K562 (cell line): ENCODE data around the gene GMEB1. TPM values are rescaled to one million over a fixed set of nuclear protein-coding genes. Genes with fewer than 3 reads are reported as not detected.

Source experiments
- CHCHD3 ChIP-seq: fragments of 250-450 bp; sonication (Bioruptor Pico); IDR thresholded peaks from 2 replicates; pipeline ENCODE4 v2.1.2; 2022; ENCODE audit warnings: mild to moderate bottlenecking
- DEAF1 ChIP-seq: fragments of 450-650 bp; formaldehyde crosslinking; IDR thresholded peaks from 2 replicates; pipeline ENCODE4 v1.4.0; 2020; ENCODE audit warnings: mild to moderate bottlenecking, moderate library complexity
- HMGN3 ChIP-seq: IDR thresholded peaks from 2 replicates; pipeline ENCODE4 v1.6.1; 2011; ENCODE audit warnings: borderline replicate concordance, low read depth, mild to moderate bottlenecking, mixed read lengths, low read length; ENCODE audit not compliant: insufficient read length; ENCODE audit errors: extremely low read depth
- MBD1 ChIP-seq: fragments of 250-450 bp; sonication (Bioruptor Pico); IDR thresholded peaks from 2 replicates; pipeline ENCODE4 v1.8.0; 2022; ENCODE audit warnings: inconsistent platforms
- NFE2L1 ChIP-seq: fragments of 450-650 bp; IDR thresholded peaks from 2 replicates; pipeline ENCODE4 v1.6.1; 2016; ENCODE audit warnings: missing genetic modification characterization, low read depth, mild to moderate bottlenecking, missing compliant biosample characterization, moderate library complexity, borderline replicate concordance
- RB1 ChIP-seq: fragments of 450-650 bp; IDR thresholded peaks from 2 replicates; pipeline ENCODE4 v1.6.1; 2017; ENCODE audit warnings: low read depth, mild to moderate bottlenecking
- SLC30A9 ChIP-seq: fragments of 250-450 bp; sonication (Bioruptor Pico); IDR thresholded peaks from 2 replicates; pipeline ENCODE4 v1.8.0; 2022; ENCODE audit warnings: mild to moderate bottlenecking, moderate library complexity
- THRAP3 ChIP-seq: fragments of 450-650 bp; IDR thresholded peaks from 2 replicates; pipeline ENCODE4 v1.6.1; 2016; ENCODE audit warnings: mild to moderate bottlenecking, inconsistent platforms, borderline replicate concordance
- ZBTB40 ChIP-seq, 2 experiments: fragments of 450-650 bp in 1 of 2; sonication (generic) in 1 of 2; formaldehyde crosslinking in 1 of 2; IDR thresholded peaks; 2 replicates each; pipeline versions ENCODE4 v1.7.1 to v1.9.0; 2016 to 2022; ENCODE audit warnings: inconsistent platforms in 1 of 2, mild to moderate bottlenecking in 1 of 2, missing genetic modification reagents in 1 of 2
- ZNF133 ChIP-seq: fragments of 250-450 bp; sonication (Bioruptor Pico); IDR thresholded peaks from 2 replicates; pipeline ENCODE4 v1.4.0; 2020; ENCODE audit warnings: mild to moderate bottlenecking
- polyA plus RNA-seq, 8 experiments: library from polyadenylated mRNA; depleted of rRNA in 4 of 8; stranded (reverse) in 5 of 8; unstranded in 3 of 8; fragments of >200 nt; fragmentation: Nextera tagmentation in 2 of 8; fragmentation: Illumina TruSeq in 1 of 8; extraction: Ambion mirVana in 2 of 8; extraction: Trizol in 1 of 8; gene quantifications; 2 replicates each; pipeline versions ENCODE4 v1.2.1 to v1.2.3, GENCODE V29; 2011 to 2014; ENCODE audit warnings: inconsistent platforms in 1 of 8, missing spikeins in 1 of 8
- total RNA-seq, 7 experiments: library from RNA; depleted of rRNA in 6 of 7; stranded (reverse); fragments of >200 nt in 6 of 7; fragmentation: Illumina TruSeq in 2 of 7; extraction: Trizol in 2 of 7; gene quantifications; 2 replicates each; pipeline versions ENCODE4 v1.2.1 to v1.2.3, GENCODE V29; 2011 to 2021; ENCODE audit warnings: low replicate concordance in 1 of 7
- TF ChIP-seq, protein P1 (sequence below): sonication (generic); IDR thresholded peaks from 2 replicates; pipeline ENCODE4 v1.6.1; 2016

GMEB1 gene
- total and polyA plus RNA-seq, 9 of the 15 experiments (the other 6 are each of a cell fraction or from before 2014, with no cell fraction given): 6.6 to 17.5 (median 8.5) TPM

- TF ChIP-seq ZBTB40 (IDR thresholded peaks at IDR 0.05): peak; percentile 99
- TF ChIP-seq ZBTB40 (CRISPR knock-in tag; IDR thresholded peaks at IDR 0.05): no peak
- no peak for TF ChIP-seq NFE2L1 (tag)
- TF ChIP-seq ZNF133 (CRISPR knock-in tag): no peak
- TF ChIP-seq, protein P1, sequence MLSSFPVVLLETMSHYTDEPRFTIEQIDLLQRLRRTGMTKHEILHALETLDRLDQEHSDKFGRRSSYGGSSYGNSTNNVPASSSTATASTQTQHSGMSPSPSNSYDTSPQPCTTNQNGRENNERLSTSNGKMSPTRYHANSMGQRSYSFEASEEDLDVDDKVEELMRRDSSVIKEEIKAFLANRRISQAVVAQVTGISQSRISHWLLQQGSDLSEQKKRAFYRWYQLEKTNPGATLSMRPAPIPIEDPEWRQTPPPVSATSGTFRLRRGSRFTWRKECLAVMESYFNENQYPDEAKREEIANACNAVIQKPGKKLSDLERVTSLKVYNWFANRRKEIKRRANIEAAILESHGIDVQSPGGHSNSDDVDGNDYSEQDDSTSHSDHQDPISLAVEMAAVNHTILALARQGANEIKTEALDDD: peak; percentile 48; the same call in 1 of the 2 replicates
- TF ChIP-seq CHCHD3 (CRISPR knock-in tag): peak; percentile 91
- peak; percentile 78 for TF ChIP-seq DEAF1 (CRISPR knock-in tag)
- TF ChIP-seq SLC30A9 (CRISPR knock-in tag): no peak
- TF ChIP-seq THRAP3: peak; percentile 82; the same call in 1 of the 2 replicates
- TF ChIP-seq MBD1: no peak
- TF ChIP-seq RB1: peak; percentile 94
- TF ChIP-seq HMGN3: peak; percentile 92
These were observed 25.5 kb upstream of the GMEB1 start, which contains the start of gene TAF12 (continued) for GRCh38 chr1:28642847-28643635.
